Kidney epithelial cell (primary cell): ENCODE measurements around the gene FOXP1. TPM values are rescaled to one million over a fixed set of nuclear protein-coding genes. Genes with fewer than 3 reads are reported as not detected.

Experiments used
- DNase-seq: peaks from one replicate; pipeline ENCODE4 v3.0.0-alpha.2; 2010; ENCODE audit warnings: low read depth
- H3K27me3 ChIP-seq: 2 replicates; pipeline ENCODE4 v1.6.0; 2011; ENCODE audit warnings: low read length; ENCODE audit not compliant: control insufficient read depth, insufficient read depth
- H3K36me3 ChIP-seq: 2 replicates; pipeline ENCODE4 v1.5.1; 2011; ENCODE audit warnings: low read length; ENCODE audit not compliant: control insufficient read depth, insufficient read depth
- H3K4me3 ChIP-seq: 2 replicates; pipeline ENCODE4 v1.5.1; 2011; ENCODE audit warnings: low read depth, mild to moderate bottlenecking, control low read depth, low read length
- total RNA-seq: library from RNA; depleted of rRNA; stranded (reverse); fragments of >200 nt; gene quantifications from 2 replicates; pipeline ENCODE4 v1.2.3, GENCODE V29; 2015
- TF ChIP-seq, protein P1 (sequence below): IDR thresholded peaks from 2 replicates; pipeline ENCODE4 v1.5.1; 2011; ENCODE audit warnings: mild to moderate bottlenecking, moderate library complexity, low read length, control low read depth, inconsistent platforms; ENCODE audit not compliant: insufficient read depth, poor library complexity, severe bottlenecking

Gene FOXP1
- total RNA-seq, 1 donor from 2014 or later = 75.0 TPM

DNA sequence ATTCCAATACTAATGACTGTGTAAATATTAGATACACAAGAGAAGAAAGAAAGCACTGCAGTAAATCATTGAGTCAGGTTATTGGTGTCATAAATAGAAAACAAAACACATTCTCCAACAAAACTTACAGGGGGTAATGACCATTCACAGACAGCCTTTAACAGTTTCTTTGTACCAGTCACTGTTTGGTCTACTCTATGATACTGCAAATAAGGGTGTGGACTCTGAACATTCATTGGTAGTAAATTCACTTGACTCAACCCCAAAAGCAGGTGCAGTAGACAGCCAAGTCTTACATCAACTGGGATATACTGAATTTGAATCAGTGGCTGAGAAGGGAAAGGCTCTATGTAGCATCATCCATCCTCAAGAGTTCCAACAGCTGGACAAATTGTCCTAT is 463.5 kb downstream of the FOXP1 start:
- Histone ChIP-seq H3K27me3 (no peaks in the 10 kb centered on the region), H3K4me3 (no peak overlapping the region), H3K36me3 (no peaks in the 10 kb centered on the region)
- DNase-seq = no peak
- TF ChIP-seq, protein P1, sequence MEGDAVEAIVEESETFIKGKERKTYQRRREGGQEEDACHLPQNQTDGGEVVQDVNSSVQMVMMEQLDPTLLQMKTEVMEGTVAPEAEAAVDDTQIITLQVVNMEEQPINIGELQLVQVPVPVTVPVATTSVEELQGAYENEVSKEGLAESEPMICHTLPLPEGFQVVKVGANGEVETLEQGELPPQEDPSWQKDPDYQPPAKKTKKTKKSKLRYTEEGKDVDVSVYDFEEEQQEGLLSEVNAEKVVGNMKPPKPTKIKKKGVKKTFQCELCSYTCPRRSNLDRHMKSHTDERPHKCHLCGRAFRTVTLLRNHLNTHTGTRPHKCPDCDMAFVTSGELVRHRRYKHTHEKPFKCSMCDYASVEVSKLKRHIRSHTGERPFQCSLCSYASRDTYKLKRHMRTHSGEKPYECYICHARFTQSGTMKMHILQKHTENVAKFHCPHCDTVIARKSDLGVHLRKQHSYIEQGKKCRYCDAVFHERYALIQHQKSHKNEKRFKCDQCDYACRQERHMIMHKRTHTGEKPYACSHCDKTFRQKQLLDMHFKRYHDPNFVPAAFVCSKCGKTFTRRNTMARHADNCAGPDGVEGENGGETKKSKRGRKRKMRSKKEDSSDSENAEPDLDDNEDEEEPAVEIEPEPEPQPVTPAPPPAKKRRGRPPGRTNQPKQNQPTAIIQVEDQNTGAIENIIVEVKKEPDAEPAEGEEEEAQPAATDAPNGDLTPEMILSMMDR = no peak

GRCh38 chr3:71119171-71119570 is 464.4 kb downstream of the FOXP1 start:
- TF ChIP-seq, protein P1 = no peak
- Histone ChIP-seq H3K36me3 (no peaks in the 10 kb centered on the region), H3K27me3 (no peaks in the 10 kb centered on the region), H3K4me3 (no peak overlapping the region)
- no peak for DNase-seq

DNA sequence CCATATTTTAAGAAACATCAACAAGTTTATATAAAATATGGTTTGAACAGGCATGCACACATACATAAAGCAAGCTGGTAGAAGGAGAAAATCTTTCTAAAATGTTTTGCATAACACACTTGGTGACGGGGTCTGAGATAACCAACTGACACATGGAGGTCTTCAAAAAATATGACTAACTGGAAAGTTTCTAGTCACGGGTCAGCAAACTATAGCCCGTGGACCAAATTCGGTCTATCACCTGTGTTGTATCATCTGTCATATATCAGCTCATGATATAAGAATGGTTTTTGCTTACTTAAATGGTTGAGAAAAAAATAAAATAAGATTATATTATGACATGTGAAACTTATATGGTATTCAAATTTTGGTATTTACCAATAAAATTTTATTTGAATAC is 465.1 kb downstream of the FOXP1 start:
- no peak for DNase-seq
- H3K27me3 ChIP-seq = no peaks in the 10 kb centered on the region
- TF ChIP-seq, protein P1 = no peak
- H3K36me3 ChIP-seq = no peaks in the 10 kb centered on the region
- H3K4me3 ChIP-seq = no peak overlapping the region

DNA sequence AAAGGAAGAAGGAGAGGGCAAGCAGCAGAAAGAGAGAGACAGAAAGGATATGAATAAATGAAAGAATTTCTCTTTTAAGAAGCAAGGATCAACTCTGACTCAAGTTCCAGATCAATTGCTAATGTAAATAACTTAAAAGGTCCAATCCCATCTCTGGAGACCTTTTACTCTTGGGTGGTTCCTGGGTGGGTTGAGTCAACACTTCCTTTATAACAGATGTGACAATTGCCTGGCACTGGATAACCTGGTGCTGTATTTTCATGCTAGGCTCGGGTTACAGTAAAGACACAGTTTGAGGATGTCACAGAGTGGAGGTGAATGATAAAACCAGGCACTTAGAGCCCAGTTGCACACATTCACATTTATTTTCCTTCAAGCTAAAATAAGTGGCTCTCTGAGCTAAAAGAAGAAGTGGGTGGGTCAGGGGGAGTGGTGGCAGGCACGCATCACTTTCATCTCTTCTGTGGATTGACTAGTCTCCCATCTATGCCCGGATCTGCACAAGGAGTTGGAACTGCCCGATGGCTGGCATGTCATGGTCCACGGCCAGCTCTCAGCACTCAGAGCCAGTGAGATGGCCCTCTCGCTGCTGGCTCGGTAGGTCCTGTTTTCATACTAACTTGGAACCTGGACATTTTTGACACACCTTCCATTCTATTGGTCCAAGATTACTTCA is 465.8 kb downstream of the FOXP1 start:
- Histone ChIP-seq H3K36me3 (no peaks in the 10 kb centered on the region), H3K4me3 (no peak overlapping the region), H3K27me3 (no peaks in the 10 kb centered on the region)
- no peak for DNase-seq
- TF ChIP-seq, protein P1 = no peak

DNA sequence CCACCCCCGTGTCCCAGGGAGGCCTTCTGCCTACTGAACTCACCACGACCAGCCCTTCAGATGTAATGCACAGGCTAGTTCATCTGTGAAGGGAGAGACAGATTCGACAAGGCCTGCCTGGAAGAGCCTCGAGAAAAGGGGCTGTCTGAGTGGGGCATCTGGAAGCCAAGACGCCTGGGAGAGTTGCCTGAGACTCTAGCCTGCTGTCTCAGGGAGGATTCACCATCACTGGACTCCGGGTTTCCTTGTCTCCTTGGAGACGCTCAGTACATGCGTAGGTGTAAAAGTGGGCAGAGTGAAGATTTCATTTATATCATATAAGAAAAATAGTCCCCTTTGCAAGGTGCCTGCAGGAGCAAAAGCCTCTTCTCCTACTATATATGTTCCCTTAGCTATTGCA is 468.9 kb downstream of the FOXP1 start:
- no peak for DNase-seq
- TF ChIP-seq, protein P1 = no peak

DNA sequence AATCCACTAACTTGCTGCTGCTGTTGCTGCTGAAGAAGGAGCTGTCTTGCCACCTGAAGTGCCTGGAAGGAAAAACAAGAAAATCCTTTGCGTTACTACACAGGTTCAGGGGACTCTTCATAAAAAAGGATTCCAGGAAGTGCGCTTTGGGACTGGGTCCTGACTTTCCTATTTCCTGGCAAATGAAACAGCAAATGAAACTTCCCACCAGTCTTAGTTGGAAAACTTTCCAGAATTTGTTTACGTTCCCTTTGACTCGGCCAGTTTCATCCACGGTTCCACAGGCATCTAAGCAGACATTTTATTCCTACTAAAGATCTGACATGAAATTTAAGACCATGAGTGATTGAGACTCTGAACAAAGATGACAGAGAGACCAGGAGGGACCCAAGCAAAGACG is 471.0 kb downstream of the FOXP1 start:
- DNase-seq = no peak
- H3K27me3 ChIP-seq = no peaks in the 10 kb centered on the region
- H3K36me3 ChIP-seq = no peaks in the 10 kb centered on the region
- H3K4me3 ChIP-seq = no peak overlapping the region
- TF ChIP-seq, protein P1 = no peak

More for the DNA sequence above, 468.9 kb downstream of the FOXP1 start:
- Histone ChIP-seq H3K4me3 (no peak overlapping the region), H3K36me3 (no peaks in the 10 kb centered on the region), H3K27me3 (no peaks in the 10 kb centered on the region)
